Body of pancreas (tissue), 4 donors: ENCODE results near the gene MRRF. TPM values are rescaled to one million over a fixed set of nuclear protein-coding genes. Genes with fewer than 3 reads are reported as not detected.
"Not testable (repeated sequence)": the region's sequence is repeated elsewhere in the genome, so short reads cannot be mapped to it uniquely, and the experiment has no call there.

Source experiments
- ATAC-seq: fragments of 150-250 bp; one replicate; pipeline ENCODE4 v1.9.1; 2016
- DNase-seq, 4 donors: peaks; one replicate each; pipeline ENCODE4 v3.0.0-alpha.2; 2019
- H3K27ac ChIP-seq, 4 donors: fragments of 200-600 bp; sonication (generic); 1 replicate in 3 of 4; 2 replicates in 1 of 4; pipeline versions ENCODE4 v1.5.1 to v1.6.1; 2016 to 2019; ENCODE audit warnings: mild to moderate bottlenecking in 1 of 4, mixed read lengths in 1 of 4, moderate library complexity in 1 of 4
- H3K27me3 ChIP-seq, 2 donors: fragments of 200-600 bp; sonication (generic); one replicate each; pipeline ENCODE4 v1.6.0; 2016; ENCODE audit warnings: mild to moderate bottlenecking in 1 of 2
- H3K36me3 ChIP-seq, 2 donors: fragments of 200-600 bp; sonication (generic); replicated peaks in 1 of 2; 2 replicates each; pipeline ENCODE4 v1.5.1; 2016; ENCODE audit warnings: low read depth in 2 of 2; ENCODE audit not compliant: insufficient read depth in 1 of 2
- H3K4me1 ChIP-seq: fragments of 200-600 bp; sonication (generic); one replicate; pipeline ENCODE4 v1.6.0; 2016
- H3K4me3 ChIP-seq, 2 donors: fragments of 200-600 bp; sonication (generic); 1 replicate in 1 of 2; 2 replicates in 1 of 2; pipeline ENCODE4 v1.5.1; 2016 to 2019
- H3K9me3 ChIP-seq, 3 donors: fragments of 200-600 bp; sonication (generic); 1 replicate in 2 of 3; 2 replicates in 1 of 3; pipeline ENCODE4 v1.5.1; 2016
- CTCF ChIP-seq, 7 experiments: fragments of 450-650 bp in 4 of 7; fragments of 200-600 bp in 3 of 7; sonication (generic) in 3 of 7; IDR thresholded peaks; one replicate each; pipeline ENCODE4 v1.5.1; 2016 to 2019; ENCODE audit warnings: antibody characterized with exemption in 7 of 7
- POLR2A ChIP-seq, 3 donors: fragments of 450-650 bp; IDR thresholded peaks; one replicate each; pipeline ENCODE4 v1.6.1; 2016; ENCODE audit warnings: antibody characterized with exemption in 3 of 3, mild to moderate bottlenecking in 2 of 3
- WGBS, 2 donors: methylation state at CpG; one replicate each; pipeline ENCODE4 v1.1.5; 2017; 5-methylcytosine and 5-hydroxymethylcytosine counted together
- intact Hi-C: fragments of 100-400 bp; cut with DNase I; formaldehyde crosslinking; loops from one replicate; pipeline ENCODE4 v1.15.1; 2023
- total RNA-seq, 2 donors: library from RNA; depleted of rRNA; stranded (reverse); fragments of >200 nt; gene quantifications; one replicate each; pipeline ENCODE4 v1.1.0, GENCODE V29; 2016

The MRRF gene
- total RNA-seq, 2 donors from 2014 or later, result 11.9 to 13.5 TPM

DNA sequence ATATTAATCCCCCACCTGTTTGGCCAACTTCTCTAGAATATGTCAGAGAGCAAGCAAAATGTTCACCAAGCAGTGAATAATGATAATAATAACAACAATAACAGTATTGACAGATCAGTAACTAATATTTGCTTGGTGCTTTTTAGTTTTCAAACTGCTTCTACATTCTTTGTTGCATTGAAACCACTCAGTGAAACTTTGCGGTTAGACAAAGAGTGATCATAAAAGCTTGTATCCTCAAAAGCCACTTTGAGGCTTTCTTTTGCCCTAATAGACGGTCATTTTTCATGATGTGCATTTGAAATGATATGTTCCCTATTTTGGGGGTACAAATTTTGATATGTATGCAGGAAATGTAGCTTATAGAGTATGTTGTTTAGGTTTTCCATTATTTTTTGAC lies 62.5 kb downstream of the MRRF start:
- TF ChIP-seq POLR2A (IDR thresholded peaks at IDR 0.05) (no peak), CTCF (IDR thresholded peaks at IDR 0.05) (no peak)
- ATAC-seq, result no peak
- Histone ChIP-seq H3K27ac (no peak overlapping the region), H3K4me1 (no peaks in the 10 kb centered on the region), H3K36me3 (peaks cover 7 to 10% of the 10 kb centered on the region in 2 donors), H3K4me3 (no peak overlapping the region), H3K9me3 (no peaks in the 10 kb centered on the region), H3K27me3 (no peaks in the 10 kb centered on the region)
- DNase-seq, result no peak
- intact Hi-C loops, result no loop called here
- WGBS, 2 donors, result 97 to 98% methylated on average over 2 of the region's 2 CpGs

GRCh38 chr9:122329597-122329996 lies 64.9 kb downstream of the MRRF start:
- no peak overlapping the region for H3K27ac ChIP-seq
- WGBS, 2 donors, result 70 to 73% methylated on average over 3 of the region's 3 CpGs
- no peak for DNase-seq

GRCh38 chr9:122330466-122330865 lies 65.8 kb downstream of the MRRF start:
- H3K4me3 ChIP-seq, H3K4me1 ChIP-seq, H3K9me3 ChIP-seq, ATAC-seq, H3K27ac ChIP-seq, intact Hi-C loops, H3K36me3 ChIP-seq, H3K27me3 ChIP-seq, DNase-seq: not testable (repeated sequence)
- WGBS, 2 donors, result 84 to 90% methylated on average over 6 of the region's 6 CpGs

More at GRCh38 chr9:122329597-122329996, 64.9 kb downstream of the MRRF start:
- Histone ChIP-seq H3K4me1 (no peaks in the 10 kb centered on the region), H3K9me3 (no peaks in the 10 kb centered on the region), H3K27me3 (no peaks in the 10 kb centered on the region), H3K36me3 (no peaks in the 10 kb centered on the region), H3K4me3 (no peak overlapping the region)
- no peak for ATAC-seq
- intact Hi-C loops, result no loop called here
- TF ChIP-seq CTCF (IDR thresholded peaks at IDR 0.05) (no peak), POLR2A (IDR thresholded peaks at IDR 0.05) (no peak)

DNA sequence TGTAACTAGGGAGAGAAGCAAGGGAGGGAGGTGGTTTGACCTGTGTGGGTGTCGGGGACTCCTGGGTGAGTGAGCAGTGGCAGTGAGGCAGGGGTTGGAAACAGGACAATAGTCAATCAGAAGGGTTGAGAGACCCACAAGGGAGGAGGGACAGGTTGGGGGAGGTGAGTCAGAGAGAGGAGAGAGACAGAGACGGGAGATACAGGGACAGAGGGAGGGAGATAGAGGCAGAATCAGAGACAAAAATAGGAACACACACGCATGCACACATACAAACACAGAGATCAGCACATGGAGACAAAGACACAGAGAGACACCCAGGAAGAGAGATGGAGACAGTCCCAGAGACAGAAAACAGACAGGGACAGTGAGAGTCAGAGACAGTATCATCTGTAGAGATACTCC lies 66.8 kb downstream of the MRRF start:
- H3K4me1 ChIP-seq, result no peaks in the 10 kb centered on the region
- intact Hi-C loops, result no loop called here
- no peak overlapping the region for H3K27ac ChIP-seq
- H3K36me3 ChIP-seq, result no peaks in the 10 kb centered on the region
- no peak overlapping the region for H3K4me3 ChIP-seq
- no peak for ATAC-seq
- 91 to 95% methylated on average over 3 of the region's 3 CpGs for WGBS, 2 donors
- no peak for DNase-seq
- H3K9me3 ChIP-seq, result no peaks in the 10 kb centered on the region
- TF ChIP-seq CTCF (IDR thresholded peaks at IDR 0.05), result no peak
- TF ChIP-seq POLR2A (IDR thresholded peaks at IDR 0.05), result no peak
- no peaks in the 10 kb centered on the region for H3K27me3 ChIP-seq

DNA sequence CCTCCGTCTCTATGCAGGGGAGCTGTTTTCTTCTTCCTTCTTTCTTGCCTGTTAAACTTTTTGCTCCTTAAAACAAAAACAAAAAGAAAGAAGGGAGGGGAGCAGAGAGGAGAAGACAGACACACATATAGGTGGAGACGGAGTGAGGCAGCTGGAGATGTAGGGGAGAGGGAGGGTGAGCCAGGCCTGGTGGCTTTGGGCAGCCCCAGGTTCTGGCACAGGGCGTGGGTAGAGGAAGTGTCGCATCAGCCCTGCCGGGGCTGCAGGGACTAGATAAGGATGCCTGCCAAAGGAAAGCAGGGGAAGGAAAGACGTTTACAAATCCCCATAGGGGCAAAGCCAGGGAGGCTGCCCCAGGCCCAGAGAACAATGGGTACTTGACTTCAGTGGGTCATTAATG lies 67.4 kb downstream of the MRRF start:
- DNase-seq (no peak), ATAC-seq (no peak)
- no peak overlapping the region for H3K4me3 ChIP-seq
- H3K27me3 ChIP-seq, result no peaks in the 10 kb centered on the region
- no peaks in the 10 kb centered on the region for H3K4me1 ChIP-seq
- WGBS, 2 donors, result 58 to 62% methylated on average over 6 of the region's 6 CpGs
- H3K9me3 ChIP-seq, result no peaks in the 10 kb centered on the region
- H3K27ac ChIP-seq, result no peak overlapping the region
- intact Hi-C loops, result no loop called here
- TF ChIP-seq POLR2A (IDR thresholded peaks at IDR 0.05), result no peak
- no peak for TF ChIP-seq CTCF (IDR thresholded peaks at IDR 0.05)
- no peaks in the 10 kb centered on the region for H3K36me3 ChIP-seq
